Testis (tissue), 3 donors: Measurements from ENCODE around the gene DDX59. TPM values are rescaled to one million over a fixed set of nuclear protein-coding genes. Genes with fewer than 3 reads are reported as not detected.

Experiments
- DNase-seq: peaks from one replicate; pipeline ENCODE4 v3.0.0-alpha.2; 2019
- H3K27ac ChIP-seq, 2 donors: fragments of 200-600 bp; sonication (generic); one replicate each; pipeline ENCODE4 v1.5.1; 2019
- H3K27me3 ChIP-seq: fragments of 200-600 bp; sonication (generic); one replicate; pipeline ENCODE4 v1.5.1; 2019
- H3K36me3 ChIP-seq: fragments of 200-600 bp; sonication (generic); one replicate; pipeline ENCODE4 v1.5.1; 2017; ENCODE audit warnings: low read depth; ENCODE audit errors: missing control alignments
- H3K4me1 ChIP-seq: fragments of 200-600 bp; sonication (generic); one replicate; pipeline ENCODE4 v1.5.1; 2019
- H3K4me3 ChIP-seq, 2 donors: fragments of 200-600 bp; sonication (generic); one replicate each; pipeline ENCODE4 v1.5.1; 2017 to 2019
- H3K9me3 ChIP-seq: fragments of 200-600 bp; sonication (generic); one replicate; pipeline ENCODE4 v1.5.1; 2017
- POLR2A ChIP-seq: fragments of 450-650 bp; IDR thresholded peaks from one replicate; pipeline ENCODE4 v1.6.1; 2017; ENCODE audit warnings: antibody characterized with exemption, mild to moderate bottlenecking, moderate library complexity
- WGBS, 2 donors: methylation state at CpG; one replicate each; pipeline ENCODE4 v1.1.5; 2018; 5-methylcytosine and 5-hydroxymethylcytosine counted together
- intact Hi-C: fragments of 100-400 bp; cut with DNase I; formaldehyde crosslinking; loops from one replicate; pipeline ENCODE4 v1.15.1; 2023; ENCODE audit warnings: low total_unique reads
- polyA plus RNA-seq: library from polyadenylated mRNA; stranded (reverse); fragments of 350-450 nt; fragmentation: Illumina TruSeq; extraction: RNeasy Lipid Tissue Mini Kit (QIAGEN cat#74804); gene quantifications from one replicate; pipeline ENCODE4 v1.2.3, GENCODE V29; 2014; ENCODE audit warnings: low read depth, low replicate concordance; ENCODE audit not compliant: insufficient read depth
- total RNA-seq, 2 donors: library from RNA; depleted of rRNA; stranded (reverse); fragments of >200 nt; gene quantifications; one replicate each; pipeline ENCODE4 v1.2.3, GENCODE V29; 2016
- TF ChIP-seq, protein P1 (sequence below), 3 experiments: fragments of 450-650 bp in 2 of 3; fragments of 200-600 bp in 1 of 3; sonication (generic) in 1 of 3; IDR thresholded peaks; one replicate each; pipeline ENCODE4 v1.5.1; 2016 to 2019; ENCODE audit warnings: antibody characterized with exemption in 3 of 3, mild to moderate bottlenecking in 2 of 3, moderate library complexity in 1 of 3

Gene DDX59
- total and polyA plus RNA-seq, 3 donors from 2014 or later, result 17.7 to 30.2 (median 24.1) TPM

DNA sequence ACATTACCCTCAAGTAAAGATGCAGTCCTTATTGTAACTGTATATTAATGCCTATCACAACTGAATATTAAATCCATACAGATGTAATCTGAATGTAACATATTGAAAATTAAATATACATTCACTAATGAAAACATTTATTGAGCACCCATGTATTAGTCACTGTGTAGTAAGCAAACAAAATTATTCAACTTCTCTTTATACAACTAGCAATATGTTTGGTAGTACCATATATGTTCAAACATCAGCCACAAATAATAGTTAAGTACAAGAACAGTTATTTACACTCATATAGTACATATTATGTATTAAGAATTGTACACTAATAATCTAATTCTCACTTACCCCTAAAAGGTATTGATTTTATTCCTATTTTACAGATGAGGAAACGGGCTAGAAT is 67.1 kb downstream of the DDX59 start:
- no peak for TF ChIP-seq POLR2A
- TF ChIP-seq, protein P1, sequence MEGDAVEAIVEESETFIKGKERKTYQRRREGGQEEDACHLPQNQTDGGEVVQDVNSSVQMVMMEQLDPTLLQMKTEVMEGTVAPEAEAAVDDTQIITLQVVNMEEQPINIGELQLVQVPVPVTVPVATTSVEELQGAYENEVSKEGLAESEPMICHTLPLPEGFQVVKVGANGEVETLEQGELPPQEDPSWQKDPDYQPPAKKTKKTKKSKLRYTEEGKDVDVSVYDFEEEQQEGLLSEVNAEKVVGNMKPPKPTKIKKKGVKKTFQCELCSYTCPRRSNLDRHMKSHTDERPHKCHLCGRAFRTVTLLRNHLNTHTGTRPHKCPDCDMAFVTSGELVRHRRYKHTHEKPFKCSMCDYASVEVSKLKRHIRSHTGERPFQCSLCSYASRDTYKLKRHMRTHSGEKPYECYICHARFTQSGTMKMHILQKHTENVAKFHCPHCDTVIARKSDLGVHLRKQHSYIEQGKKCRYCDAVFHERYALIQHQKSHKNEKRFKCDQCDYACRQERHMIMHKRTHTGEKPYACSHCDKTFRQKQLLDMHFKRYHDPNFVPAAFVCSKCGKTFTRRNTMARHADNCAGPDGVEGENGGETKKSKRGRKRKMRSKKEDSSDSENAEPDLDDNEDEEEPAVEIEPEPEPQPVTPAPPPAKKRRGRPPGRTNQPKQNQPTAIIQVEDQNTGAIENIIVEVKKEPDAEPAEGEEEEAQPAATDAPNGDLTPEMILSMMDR (IDR thresholded peaks at IDR 0.05), result no peak
- no peak for DNase-seq
- Histone ChIP-seq H3K27ac (no peak overlapping the region), H3K9me3 (no peaks in the 10 kb centered on the region), H3K4me3 (no peak overlapping the region), H3K27me3 (no peaks in the 10 kb centered on the region), H3K4me1 (no peaks in the 10 kb centered on the region), H3K36me3 (no peaks in the 10 kb centered on the region)
- intact Hi-C loops, result no loop called here
- WGBS, 2 donors, result 93 to 100% methylated on average over 1 of the region's 1 CpG

Other genes with a start within 250 kb of the DDX59 start
- 1 to 10 TPM; 3.5 to 6.8 TPM for gene KIF14, start 49.2 kb downstream of the DDX59 start, total RNA-seq
- gene KIF14, start 49.2 kb downstream of the DDX59 start, polyA plus RNA-seq, result 1.8 TPM
- 10 to 100 TPM; 28.4 to 34.7 TPM for gene CAMSAP2, start 69.0 kb upstream of the DDX59 start, total RNA-seq
- 16.0 TPM for gene CAMSAP2, start 69.0 kb upstream of the DDX59 start, polyA plus RNA-seq
- gene GPR25, start 203.1 kb upstream of the DDX59 start, total RNA-seq, result under 1 TPM in 1 of 2 donors, not detected in 1; 0.87 TPM
- gene GPR25, start 203.1 kb upstream of the DDX59 start, polyA plus RNA-seq, result not detected
- gene INAVA, start 225.0 kb upstream of the DDX59 start, total RNA-seq, result 1 to 10 TPM; 2.3 to 5.8 TPM
- 1.5 TPM for gene INAVA, start 225.0 kb upstream of the DDX59 start, polyA plus RNA-seq